Cerebellar cortex (tissue), 1 donor: ENCODE measurements around the gene RRBP1.
"Not testable (repeated sequence)": the region's sequence is repeated elsewhere in the genome, so short reads cannot be mapped to it uniquely, and the experiment has no call there.

Experiments used
- DNase-seq: peaks from one replicate; pipeline ENCODE4 v3.0.0-alpha.2; 2015; ENCODE audit warnings: low spot score

The RRBP1 gene

GRCh38 chr20:17663486-17663885 is 18.6 kb downstream of the RRBP1 start:
- no peak for DNase-seq

- DNase-seq: no peak
Observed at GRCh38 chr20:17663040-17663399, 19.0 kb downstream of the RRBP1 start.

GRCh38 chr20:17662333-17663039 is 19.6 kb downstream of the RRBP1 start:
- no peak for DNase-seq

GRCh38 chr20:17661121-17661744 is 20.8 kb downstream of the RRBP1 start:
- no peak for DNase-seq

- no peak for DNase-seq
Observed at GRCh38 chr20:17660667-17661066, 21.4 kb downstream of the RRBP1 start.

- DNase-seq: no peak
Observed at GRCh38 chr20:17659801-17660200, 22.2 kb downstream of the RRBP1 start.

- not testable (repeated sequence) for DNase-seq
Observed at GRCh38 chr20:17659344-17659743, 22.7 kb downstream of the RRBP1 start.

- DNase-seq: no peak
Observed at GRCh38 chr20:17658648-17658993, 23.4 kb downstream of the RRBP1 start.

- no peak for DNase-seq
Observed at GRCh38 chr20:17657898-17658647, 24.0 kb downstream of the RRBP1 start.

- DNase-seq: no peak
Observed at GRCh38 chr20:17657079-17657825, 24.8 kb downstream of the RRBP1 start.

- DNase-seq: no peak
Observed at GRCh38 chr20:17655865-17656479, 26.1 kb downstream of the RRBP1 start.

- no peak for DNase-seq
Observed at GRCh38 chr20:17655286-17655651, 26.8 kb downstream of the RRBP1 start.

GRCh38 chr20:17654649-17655285 is 27.3 kb downstream of the RRBP1 start:
- peak; percentile 33 for DNase-seq

- no peak for DNase-seq
Observed at GRCh38 chr20:17653835-17654648, 28.0 kb downstream of the RRBP1 start.

GRCh38 chr20:17652411-17652810 is 29.6 kb downstream of the RRBP1 start:
- DNase-seq: no peak

- no peak for DNase-seq
Observed at GRCh38 chr20:17651760-17652388, 30.2 kb downstream of the RRBP1 start.

GRCh38 chr20:17651129-17651759 is 30.8 kb downstream of the RRBP1 start:
- DNase-seq: no peak

GRCh38 chr20:17650301-17651128 is 31.5 kb downstream of the RRBP1 start:
- DNase-seq: no peak
